H1 (cell line): ENCODE results near the gene ACAP2. TPM values are rescaled to one million over a fixed set of nuclear protein-coding genes. Genes with fewer than 3 reads are reported as not detected.

Experiments used
- CTCF ChIA-PET: fragments of 300-600 bp; sonication (Branson Sonifier 250); formaldehyde crosslinking; loops from one replicate; lab custom pipeline; 2021; ENCODE audit not compliant: partially characterized antibody; lab: Charles Lee
- POLR2A ChIA-PET: fragments of 300-600 bp; sonication (Branson Sonifier 250); formaldehyde crosslinking; loops from one replicate; lab custom pipeline; 2021; ENCODE audit warnings: inconsistent platforms; ENCODE audit not compliant: partially characterized antibody; lab: Charles Lee
- DNase-seq, 2 experiments: peaks; one replicate each; pipeline versions ENCODE4 v3.0.0 to v3.0.0-alpha.2; 2010 to 2022; ENCODE audit warnings: low spot score in 2 of 2, low read depth in 1 of 2, mixed read lengths in 1 of 2
- FAIRE-seq: peaks from 2 replicates; lab custom pipeline; 2011; peaks lifted over from hg19 to GRCh38; lab: Jason Lieb, UNC
- H2AFZ ChIP-seq: 2 replicates; pipeline ENCODE4 v1.8.1; 2012; ENCODE audit warnings: low read length, inconsistent platforms
- H2AK5ac ChIP-seq: 2 replicates; pipeline ENCODE4 v1.6.1; 2013; ENCODE audit warnings: low read depth, low read length
- H2BK120ac ChIP-seq: replicated peaks from 2 replicates; pipeline ENCODE3; 2013; ENCODE audit warnings: low read depth, low read length, inconsistent platforms
- H2BK12ac ChIP-seq: 2 replicates; pipeline ENCODE4 v1.6.1; 2013; ENCODE audit warnings: low read depth, low read length
- H2BK15ac ChIP-seq: 2 replicates; pipeline ENCODE4 v1.6.1; 2013; ENCODE audit warnings: low read length
- H2BK20ac ChIP-seq: 2 replicates; pipeline ENCODE4 v1.6.1; 2013; ENCODE audit warnings: low read length
- H2BK5ac ChIP-seq: 2 replicates; pipeline ENCODE4 v1.6.1; 2013; ENCODE audit warnings: low read depth, low read length
- H3K14ac ChIP-seq: 2 replicates; pipeline ENCODE4 v1.6.1; 2013; ENCODE audit warnings: inconsistent platforms; ENCODE audit not compliant: insufficient read length
- H3K18ac ChIP-seq: 2 replicates; pipeline ENCODE4 v1.6.1; 2013; ENCODE audit warnings: low read length; ENCODE audit errors: extremely low read depth
- H3K23ac ChIP-seq: 2 replicates; pipeline ENCODE4 v1.6.1; 2013; ENCODE audit warnings: inconsistent platforms; ENCODE audit not compliant: insufficient read length
- H3K23me2 ChIP-seq: 2 replicates; pipeline ENCODE4 v1.6.1; 2013; ENCODE audit warnings: low read depth, low read length
- H3K27ac ChIP-seq: 2 replicates; pipeline ENCODE4 v1.6.1; 2011; ENCODE audit warnings: low read depth, low read length, inconsistent platforms
- H3K27me3 ChIP-seq, 4 experiments: replicated peaks in 1 of 4; 1 replicate in 1 of 4; 2 replicates in 3 of 4; pipeline versions ENCODE4 v1.6.1 to v1.8.1; 2011 to 2013; ENCODE audit warnings: low read length in 3 of 4, mild to moderate bottlenecking in 3 of 4, inconsistent platforms in 2 of 4, mixed read lengths in 2 of 4, moderate library complexity in 1 of 4; ENCODE audit not compliant: control insufficient read depth in 3 of 4, insufficient read depth in 3 of 4; ENCODE audit errors: extremely low read depth in 1 of 4
- H3K36me3 ChIP-seq, 4 experiments: 2 replicates each; pipeline versions ENCODE4 v1.6.1 to v1.8.1; 2011 to 2013; ENCODE audit warnings: mild to moderate bottlenecking in 4 of 4, low read length in 3 of 4, moderate library complexity in 2 of 4, control low read depth in 1 of 4, inconsistent platforms in 1 of 4; ENCODE audit not compliant: insufficient read depth in 4 of 4, control insufficient read depth in 2 of 4
- H3K4ac ChIP-seq: replicated peaks from 2 replicates; pipeline ENCODE3; 2013; ENCODE audit warnings: low read length, low read depth, mixed read lengths, inconsistent platforms; ENCODE audit not compliant: insufficient read length
- H3K4me1 ChIP-seq, 4 experiments: replicated peaks in 1 of 4; 1 replicate in 1 of 4; 2 replicates in 3 of 4; pipeline versions ENCODE4 v1.6.1 to v1.8.1; 2011 to 2013; ENCODE audit warnings: low read length in 3 of 4, inconsistent platforms in 2 of 4, mixed read lengths in 1 of 4; ENCODE audit not compliant: insufficient read depth in 4 of 4, control insufficient read depth in 3 of 4
- H3K4me2 ChIP-seq, 2 experiments: 2 replicates each; pipeline versions ENCODE4 v1.6.1 to v1.8.1; 2011 to 2013; ENCODE audit warnings: low read depth in 2 of 2, low read length in 2 of 2, control low read depth in 1 of 2, inconsistent platforms in 1 of 2, mild to moderate bottlenecking in 1 of 2; ENCODE audit not compliant: insufficient read depth in 1 of 2
- H3K4me3 ChIP-seq, 4 experiments: fragments of 200-600, 300-600 bp in 1 of 4; sonication (generic), shearing (Covaris generic), sonication (Bioruptor Twin) in 1 of 4; 2 replicates each; pipeline versions ENCODE4 v1.5.1 to v1.8.1; 2011 to 2016; ENCODE audit warnings: low read length in 4 of 4, low read depth in 3 of 4, control low read depth in 2 of 4, inconsistent platforms in 2 of 4, mild to moderate bottlenecking in 2 of 4, mixed read lengths in 1 of 4, moderate library complexity in 1 of 4; ENCODE audit not compliant: insufficient read depth in 2 of 4; ENCODE audit errors: extremely low read depth in 1 of 4
- H3K56ac ChIP-seq: replicated peaks from 2 replicates; pipeline ENCODE3; 2013; ENCODE audit warnings: low read depth, mild to moderate bottlenecking, mixed read lengths, low read length, inconsistent platforms; ENCODE audit not compliant: insufficient read length
- H3K79me1 ChIP-seq: 2 replicates; pipeline ENCODE4 v1.6.1; 2013; ENCODE audit warnings: low read depth, low read length, control low read depth
- H3K79me2 ChIP-seq, 2 experiments: 2 replicates each; pipeline versions ENCODE4 v1.6.1 to v1.8.1; 2012 to 2013; ENCODE audit warnings: low read length in 2 of 2, mild to moderate bottlenecking in 2 of 2, inconsistent platforms in 1 of 2; ENCODE audit not compliant: insufficient read depth in 2 of 2, control insufficient read depth in 1 of 2
- H3K9ac ChIP-seq, 4 experiments: replicated peaks in 1 of 4; 1 replicate in 1 of 4; 2 replicates in 3 of 4; pipeline versions ENCODE4 v1.6.1 to v1.8.1; 2011 to 2013; ENCODE audit warnings: low read depth in 3 of 4, low read length in 3 of 4, control low read depth in 2 of 4, mild to moderate bottlenecking in 2 of 4, moderate library complexity in 2 of 4, inconsistent platforms in 1 of 4; ENCODE audit errors: extremely low read depth in 1 of 4
- H3K9me3 ChIP-seq, 2 experiments: 2 replicates each; pipeline versions ENCODE4 v1.6.1 to v1.8.1; 2012 to 2013; ENCODE audit warnings: mild to moderate bottlenecking in 2 of 2, moderate library complexity in 2 of 2, control low read depth in 1 of 2, inconsistent platforms in 1 of 2, low read depth in 1 of 2, low read length in 1 of 2, mixed read lengths in 1 of 2; ENCODE audit not compliant: insufficient read depth in 2 of 2
- H4K20me1 ChIP-seq, 2 experiments: replicated peaks in 1 of 2; 2 replicates each; pipeline versions ENCODE3 to v1.8.1; 2011 to 2013; ENCODE audit warnings: inconsistent platforms in 2 of 2, low read length in 2 of 2, mild to moderate bottlenecking in 1 of 2; ENCODE audit not compliant: insufficient read depth in 2 of 2, control insufficient read depth in 1 of 2
- H4K5ac ChIP-seq: 2 replicates; pipeline ENCODE4 v1.6.1; 2013; ENCODE audit warnings: low read length, low read depth, mixed read lengths, inconsistent platforms; ENCODE audit not compliant: insufficient read length
- H4K8ac ChIP-seq: 2 replicates; pipeline ENCODE4 v1.8.0; 2013; ENCODE audit warnings: mild to moderate bottlenecking, moderate library complexity, low read length, inconsistent platforms; ENCODE audit not compliant: insufficient read depth; ENCODE audit errors: extremely low read depth
- H4K91ac ChIP-seq: replicated peaks from 2 replicates; pipeline ENCODE3; 2013; ENCODE audit warnings: low read length, mixed read lengths, inconsistent platforms; ENCODE audit not compliant: insufficient read length
- KDM5A ChIP-seq: fragments of 200-600 bp; IDR thresholded peaks from 2 replicates; pipeline ENCODE4 v1.7.1; 2012; ENCODE audit warnings: mild to moderate bottlenecking, low read length, inconsistent platforms, mixed read lengths
- POLR2AphosphoS5 ChIP-seq: IDR thresholded peaks from 2 replicates; pipeline ENCODE4 v1.6.1; 2011; ENCODE audit warnings: low read depth, low read length
- RXRA ChIP-seq: IDR thresholded peaks from 2 replicates; pipeline ENCODE4 v1.6.1; 2011; ENCODE audit warnings: low read depth, mild to moderate bottlenecking, low read length, moderate library complexity; ENCODE audit not compliant: insufficient read depth
- SP4 ChIP-seq: IDR thresholded peaks from 2 replicates; pipeline ENCODE4 v1.6.1; 2012; ENCODE audit warnings: low read length, inconsistent platforms
- TAF7 ChIP-seq: optimal IDR thresholded peaks from 2 replicates; pipeline ENCODE3; 2011; ENCODE audit warnings: low read depth, mild to moderate bottlenecking, inconsistent platforms, low read length, moderate library complexity, borderline replicate concordance
- WGBS, 2 experiments: shearing (Covaris generic) in 1 of 2; methylation state at CpG; one replicate each; pipeline versions ENCODE4 v1.1.6 to v1.1.7; 2013 to 2015; ENCODE audit warnings: low lambda C conversion rate in 2 of 2, mixed read lengths in 2 of 2, inconsistent platforms in 1 of 2, low coverage in 1 of 2, missing lambda C conversion rate in 1 of 2; ENCODE audit not compliant: insufficient replicate concordance in 2 of 2, insufficient coverage in 1 of 2, insufficient read length in 1 of 2; ENCODE audit errors: extremely low coverage in 1 of 2, missing lambda C conversion rate in 1 of 2; 5-methylcytosine and 5-hydroxymethylcytosine counted together
- polyA plus RNA-seq, 7 experiments: library from polyadenylated mRNA; depleted of rRNA in 3 of 7; stranded (reverse) in 5 of 7; unstranded in 2 of 7; fragments of >200 nt in 5 of 7; fragments of 200-250 nt in 2 of 7; gene quantifications; 1 replicate in 5 of 7; 2 replicates in 1 of 7; 4 replicates in 1 of 7; pipeline versions ENCODE4 v1.2.1 to v1.2.3, GENCODE V29; 2011 to 2013; ENCODE audit warnings: missing spikeins in 2 of 7, mixed read lengths in 2 of 7
- total RNA-seq: library from RNA; stranded (reverse); fragmentation: NEBNext Ultra II Directional; extraction: Animal tissue kit (Norgen Biotek cat#: 25700); gene quantifications from 2 replicates; pipeline ENCODE4 v1.2.1, GENCODE V29; 2021

The ACAP2 gene
- total and polyA plus RNA-seq, 2 of the 8 experiments (the other 6 are each of a cell fraction or from before 2014, with no cell fraction given): 7.7 to 37.3 TPM

DNA sequence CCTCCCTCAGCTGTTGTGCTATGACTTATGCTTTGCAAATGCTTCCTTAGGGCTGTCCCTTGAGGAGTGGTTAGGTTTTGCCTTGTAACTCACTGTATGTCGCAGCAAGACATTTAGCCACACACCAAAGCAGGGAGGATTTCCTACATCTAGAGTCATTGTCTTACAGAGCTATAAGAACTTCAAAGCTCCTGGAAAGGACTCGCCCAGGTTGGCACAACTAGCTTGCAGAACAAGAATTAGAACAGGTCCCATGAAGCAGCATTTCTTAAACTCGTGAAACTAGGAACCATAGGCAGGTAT is 19.4 kb upstream of the ACAP2 start:
- H4K5ac ChIP-seq: no peak overlapping the region
- H3K4ac ChIP-seq: no peak overlapping the region
- H3K27me3 ChIP-seq: no peaks in the 10 kb centered on the region
- no peak overlapping the region for H2BK120ac ChIP-seq
- H3K56ac ChIP-seq: no peak overlapping the region
- no peak overlapping the region for H2AK5ac ChIP-seq
- H2AFZ ChIP-seq: no peak overlapping the region
- H2BK12ac ChIP-seq: no peak overlapping the region
- no peaks in the 10 kb centered on the region for H3K79me2 ChIP-seq
- ChIA-PET POLR2A (no interaction called here), CTCF (interaction anchor here (1.2 kb wide), 1 partner anchor 9 kb away, joined by 4 read pairs; no protein-coding TSS in a partner anchor)
- no peak overlapping the region for H3K23ac ChIP-seq
- no peak overlapping the region for H3K9ac ChIP-seq
- 69% methylated on average over 3 of the region's 3 CpGs; no CpG with 5 or more reads in 1 of the 2 experiments for WGBS, 2 experiments
- H4K20me1 ChIP-seq: no peaks in the 10 kb centered on the region
- H2BK5ac ChIP-seq: no peak overlapping the region
- H3K36me3 ChIP-seq: no peaks in the 10 kb centered on the region
- no peak overlapping the region for H4K91ac ChIP-seq
- H3K14ac ChIP-seq: no peak overlapping the region
- no peak overlapping the region for H2BK15ac ChIP-seq
- no peak for DNase-seq
- no peak for TF ChIP-seq SP4
- TF ChIP-seq TAF7: no peak
- TF ChIP-seq KDM5A: no peak
- no peak for TF ChIP-seq POLR2AphosphoS5
- TF ChIP-seq RXRA: no peak
- TF ChIP-seq, all 59 proteins: peak for 0
- no peaks in the 10 kb centered on the region for H3K79me1 ChIP-seq
- H3K4me2 ChIP-seq: no peak overlapping the region
- H3K27ac ChIP-seq: no peak overlapping the region
- no peaks in the 10 kb centered on the region; the same call in 1 of the 2 replicates for H3K23me2 ChIP-seq
- no peaks in the 10 kb centered on the region for H3K9me3 ChIP-seq
- H3K4me1 ChIP-seq: no peaks in the 10 kb centered on the region
- no peak overlapping the region for H3K18ac ChIP-seq
- H3K4me3 ChIP-seq: no peak overlapping the region
- FAIRE-seq: no peak
- no peak overlapping the region for H4K8ac ChIP-seq
- no peak overlapping the region for H2BK20ac ChIP-seq
